ENCODE measurements around the gene CHRDL2. TPM values are rescaled to one million over a fixed set of nuclear protein-coding genes. Genes with fewer than 3 reads are reported as not detected.

Gene CHRDL2
- total RNA-seq (2021) (0.25 to 0.55 TPM (median 0.37 TPM) in 3 replicates), Bru-seq, nascent RNA (percentile 3 among the genes with signal in this experiment)
- long read RNA-seq, experiment 1: 0 reads
- long read RNA-seq, experiment 2, partial matches to known transcripts: 0 of 1 reads
- long read RNA-seq, experiment 2, other reads (novel, unspliced or antisense): 0 of 1 reads
- long read RNA-seq, experiment 3, partial matches to known transcripts: 0 of 1 reads
- long read RNA-seq, experiment 3, other reads (novel, unspliced or antisense): 0 of 1 reads

GRCh38 chr11:74731301-74732094 lies at the start of gene CHRDL2:
CHRDL2 (minus strand) TSS chr11:74731426; CDS start chr11:74730888, 538 bp downstream.
- H3K9me3 Mint-ChIP-seq: no peaks in the 10 kb centered on the region
- ChIA-PET CTCF (interaction anchor here (0.5 to 2.1 kb wide), 6 partner anchors 11 to 239 kb away, joined by 3 to 19 read pairs (median 4); no protein-coding TSS in a partner anchor), POLR2A (interaction anchor here (1.2 kb wide), 1 partner anchor 17 kb away, joined by 3 read pairs; the partner anchor contains the start of gene RNF169)
- peak within 1 kb of the TSS; percentile 82 for H3K4me3 Mint-ChIP-seq
- H3K36me3 Mint-ChIP-seq: no peaks in the 10 kb centered on the region
- peak; percentile 62 for ATAC-seq
- peaks cover 14% of the 10 kb centered on the region for H3K4me1 Mint-ChIP-seq
- H3K27ac Mint-ChIP-seq: no peak within 1 kb of the TSS
- TF ChIP-seq NFYB (CRISPR knock-in tag; conservative IDR thresholded peaks at IDR 0.05; ENCODE audit: low read depth): no peak
- 0 out of 2 replicates have a peak, but pooled peaks have one; percentile 27 for TF ChIP-seq HMGXB4 (CRISPR knock-in tag; IDR thresholded peaks at IDR 0.05)
- no peak for TF ChIP-seq TEAD4 (CRISPR knock-in tag; IDR thresholded peaks at IDR 0.05)
- no peak for TF ChIP-seq TP53 (CRISPR knock-in tag; IDR thresholded peaks at IDR 0.05)
- no peak for TF ChIP-seq ZNF219 (CRISPR knock-in tag; IDR thresholded peaks at IDR 0.05; ENCODE audit: borderline replicate concordance)
- H3K27me3 Mint-ChIP-seq (ENCODE audit: low read depth): peaks cover 81% of the 10 kb centered on the region
- peak; percentile 38 for DNase-seq (ENCODE audit: low spot score)

GRCh38 chr11:74780248-74781005 lies 49.2 kb upstream of the CHRDL2 start:
- no peaks in the 10 kb centered on the region for H3K9me3 Mint-ChIP-seq
- DNase-seq (ENCODE audit: low spot score) (no peak), ATAC-seq (no peak)
- no peaks in the 10 kb centered on the region for H3K4me1 Mint-ChIP-seq
- no peak overlapping the region for H3K27ac Mint-ChIP-seq
- no peaks in the 10 kb centered on the region for H3K36me3 Mint-ChIP-seq
- TF ChIP-seq CTCF (IDR thresholded peaks at IDR 0.05) (no peak), ESRRA (CRISPR knock-in tag; IDR thresholded peaks at IDR 0.05; ENCODE audit: borderline replicate concordance) (no peak), RORB (CRISPR knock-in tag; IDR thresholded peaks at IDR 0.05) (no peak), FOXJ3 (CRISPR knock-in tag; IDR thresholded peaks at IDR 0.05; ENCODE audit: borderline replicate concordance) (no peak), ZNF425 (CRISPR knock-in tag; conservative IDR thresholded peaks at IDR 0.05) (no peak), OVOL2 (CRISPR knock-in tag; IDR thresholded peaks at IDR 0.05; ENCODE audit: borderline replicate concordance) (no peak), FOXP4 (CRISPR knock-in tag; IDR thresholded peaks at IDR 0.05) (no peak), MAX (CRISPR knock-in tag; IDR thresholded peaks at IDR 0.05) (no peak), GTF2I (CRISPR knock-in tag; conservative IDR thresholded peaks at IDR 0.05) (no peak), ATF6 (CRISPR knock-in tag; IDR thresholded peaks at IDR 0.05) (no peak), HMGXB4 (CRISPR knock-in tag; IDR thresholded peaks at IDR 0.05) (no peak)
- no peaks in the 10 kb centered on the region for H3K27me3 Mint-ChIP-seq (ENCODE audit: low read depth)
- ChIA-PET CTCF (interaction anchor here (1.2 to 1.6 kb wide), 4 partner anchors 41 to 79 kb away, joined by 3 to 6 read pairs (median 4); no protein-coding TSS in a partner anchor), POLR2A (no interaction called here)
- no peak overlapping the region for H3K4me3 Mint-ChIP-seq

All from WTC11 (cell line).